GM19372 (cell line): ENCODE measurements around the gene JPT1.

Source experiments
- ATAC-seq: cut with Tn5 transposase; IDR thresholded peaks from one replicate; pipeline ENCODE4 v1.9.1; 2021; ENCODE audit warnings: mild to moderate bottlenecking, low read depth, moderate library complexity; ENCODE audit not compliant: unreplicated experiment

The JPT1 gene

DNA sequence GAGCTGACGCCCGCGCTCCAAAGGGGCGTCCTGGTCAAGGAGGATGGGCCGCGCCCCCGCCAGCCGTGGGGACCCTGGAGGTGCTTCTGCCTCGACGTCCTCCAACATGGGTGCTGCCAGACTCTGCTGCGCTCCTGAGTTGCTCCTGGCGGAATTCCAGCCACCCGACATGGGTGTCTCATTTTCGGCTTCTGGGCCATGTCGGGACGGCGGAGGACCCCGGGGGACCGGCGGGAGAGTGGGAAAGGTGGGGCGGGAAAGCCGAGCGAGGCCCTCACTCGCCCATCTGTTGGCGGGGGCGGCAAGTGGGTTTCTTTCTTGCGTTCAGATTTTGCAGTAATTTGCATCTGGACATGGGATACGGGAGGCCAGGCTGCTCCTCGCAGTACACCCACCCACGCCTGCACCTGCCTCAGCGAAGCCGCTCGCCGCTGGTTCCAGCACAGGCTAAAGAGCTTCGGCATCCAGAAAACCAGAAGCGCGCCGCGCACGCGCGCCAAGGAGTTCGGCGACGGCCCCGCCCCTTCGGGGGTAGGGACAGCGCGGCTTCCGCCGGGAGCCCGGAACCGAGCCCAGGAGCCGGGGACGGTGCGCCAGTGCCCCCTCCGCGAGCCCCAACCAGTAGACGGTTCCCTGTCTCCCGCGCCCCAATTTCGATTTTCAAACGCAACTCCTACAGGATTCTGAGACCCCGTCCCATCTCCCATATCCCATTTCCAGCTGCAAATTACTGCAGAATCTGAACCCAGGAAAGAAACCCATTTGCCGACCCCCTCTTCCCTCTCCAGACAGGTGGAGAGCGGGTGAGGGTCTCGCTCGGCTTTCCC is 44.7 kb downstream of the JPT1 start, which contains the start of gene ARMC7:
Gene ARMC7 (plus strand): TSS at position 563 of the 827 bp plus-strand sequence. CDS start 320 bp downstream, outside the sequence.
- peak; percentile 69 for ATAC-seq

DNA sequence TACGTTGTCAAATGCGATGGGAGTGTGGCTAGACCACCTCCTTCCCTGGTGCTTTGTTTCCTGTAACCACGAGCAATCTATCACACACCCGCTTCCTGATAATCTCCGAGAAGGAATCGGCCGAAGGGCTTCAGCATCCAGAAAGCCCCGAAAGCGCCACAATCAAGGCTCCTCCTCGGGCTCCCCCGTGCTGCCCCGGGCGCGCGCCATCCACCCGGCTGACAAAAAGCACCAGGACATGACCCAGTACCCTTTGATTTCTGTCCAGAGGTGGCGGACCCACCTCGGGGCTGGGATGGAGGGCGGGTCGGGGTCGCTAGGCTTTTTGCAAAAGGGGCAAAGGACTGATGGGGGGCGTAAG is 45.3 kb downstream of the JPT1 start:
- no peak for ATAC-seq

DNA sequence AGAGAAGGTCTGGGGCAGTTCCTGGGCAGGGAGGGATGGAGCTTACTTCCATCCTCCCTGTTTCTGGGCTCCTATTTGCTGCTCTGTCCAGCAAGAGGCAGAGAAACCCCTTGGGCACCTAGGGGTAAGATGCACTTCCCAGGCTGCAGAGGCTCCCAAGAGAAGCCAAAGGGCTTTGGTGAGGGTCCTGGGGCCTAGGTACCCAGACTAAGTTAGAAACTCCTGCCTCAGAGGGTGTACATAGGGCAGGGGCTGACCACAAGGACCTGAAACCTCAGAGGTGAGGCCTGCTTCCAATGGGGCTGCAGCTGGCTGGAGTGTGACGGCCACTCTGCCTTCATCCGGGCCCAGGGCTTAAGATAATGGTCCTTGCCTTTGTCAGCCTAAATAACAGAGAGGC is 46.1 kb downstream of the JPT1 start:
- no peak for ATAC-seq

DNA sequence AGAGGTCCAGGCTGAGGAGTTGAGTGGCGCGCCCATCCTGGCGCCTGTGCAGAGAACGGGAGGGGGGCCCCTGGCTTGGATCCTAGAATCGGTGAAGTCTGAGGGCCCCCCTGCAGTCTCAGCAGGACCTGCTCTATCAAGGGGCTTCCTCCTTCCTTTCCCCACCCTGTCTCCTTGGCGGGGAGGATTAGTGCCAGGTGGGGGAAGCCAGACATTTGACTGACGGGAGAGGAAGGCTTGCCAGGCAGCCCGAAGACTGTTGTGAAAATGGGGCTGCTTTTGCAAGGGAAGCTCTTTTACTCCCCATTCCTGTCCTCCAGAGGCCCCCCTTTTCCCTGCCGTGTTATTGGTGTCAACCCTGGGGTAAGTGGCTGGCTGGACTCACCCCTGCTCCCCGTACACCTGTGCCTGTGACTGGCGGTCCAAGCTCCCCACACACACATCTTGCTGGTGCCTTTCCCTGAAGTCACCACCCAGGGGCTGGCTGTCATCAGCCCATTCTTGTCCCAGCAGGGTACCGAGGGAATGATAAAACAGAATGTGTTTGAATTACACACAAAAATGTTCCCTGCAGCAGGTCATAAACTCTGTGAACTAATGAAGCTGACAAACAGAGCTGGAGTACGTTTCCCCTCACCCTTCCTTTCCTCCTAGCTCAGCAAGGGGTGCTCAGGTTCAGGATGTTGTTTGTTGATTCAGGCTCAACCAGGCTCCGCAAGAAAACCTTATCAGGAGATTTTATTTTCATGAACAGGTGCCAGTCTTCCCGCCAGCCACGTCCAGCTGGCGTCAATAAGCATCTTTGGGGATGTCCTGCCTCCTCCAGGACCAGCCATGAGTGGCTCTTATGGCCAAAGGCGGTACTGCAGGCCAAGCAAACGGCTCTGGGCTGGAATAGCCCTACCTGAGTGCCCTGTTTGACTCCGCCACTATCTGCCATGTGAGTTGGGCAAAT is 48.9 kb downstream of the JPT1 start:
- no peak for ATAC-seq

GRCh38 chr17:75103601-75104554 is 50.4 kb downstream of the JPT1 start:
- no peak for ATAC-seq

DNA sequence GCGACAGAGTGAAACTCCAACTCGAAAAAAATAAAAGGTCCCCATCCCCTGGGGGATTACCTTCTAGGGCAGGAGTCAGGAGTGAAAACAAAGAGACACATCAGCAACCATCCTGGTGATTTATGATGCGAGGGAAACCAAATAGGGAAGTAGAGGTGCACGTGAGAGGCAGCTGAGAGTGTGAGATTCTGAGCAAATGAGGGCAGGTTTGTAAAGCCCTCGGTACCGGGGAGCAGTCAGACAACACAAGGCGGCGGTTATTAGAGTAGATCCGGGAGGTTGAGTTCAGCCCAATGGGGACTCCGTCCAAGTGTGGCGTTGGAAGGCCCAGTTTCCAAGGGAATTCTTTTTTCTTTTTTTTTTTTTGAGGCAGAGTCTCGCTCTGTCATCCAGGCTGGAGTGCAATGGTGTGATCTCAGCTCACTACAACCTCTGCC is 51.9 kb downstream of the JPT1 start:
- ATAC-seq: no peak

DNA sequence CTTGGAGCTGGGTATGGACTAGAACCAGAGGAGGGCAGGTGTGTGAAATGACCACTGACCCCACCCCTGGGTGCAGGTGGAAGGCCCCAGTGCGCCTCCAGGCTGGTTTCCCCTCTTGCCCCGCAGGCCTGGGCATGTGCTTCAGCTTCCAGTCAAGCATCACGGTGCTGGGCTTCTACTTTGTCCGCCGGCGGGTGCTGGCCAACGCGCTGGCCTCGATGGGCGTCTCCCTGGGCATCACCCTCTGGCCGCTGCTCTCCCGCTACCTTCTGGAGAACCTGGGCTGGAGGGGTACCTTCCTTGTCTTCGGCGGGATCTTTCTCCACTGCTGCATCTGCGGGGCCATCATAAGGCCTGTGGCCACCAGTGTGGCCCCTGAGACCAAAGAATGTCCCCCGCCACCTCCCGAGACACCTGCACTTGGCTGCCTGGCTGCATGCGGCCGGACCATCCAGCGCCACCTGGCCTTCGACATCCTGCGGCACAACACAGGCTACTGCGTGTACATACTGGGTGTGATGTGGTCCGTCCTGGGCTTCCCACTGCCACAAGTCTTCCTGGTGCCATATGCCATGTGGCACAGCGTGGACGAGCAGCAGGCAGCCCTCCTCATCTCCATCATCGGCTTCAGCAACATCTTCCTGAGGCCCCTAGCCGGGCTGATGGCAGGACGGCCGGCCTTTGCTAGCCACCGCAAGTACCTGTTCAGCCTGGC is 54.3 kb downstream of the JPT1 start:
- no peak for ATAC-seq

GRCh38 chr17:75098861-75099260 is 55.5 kb downstream of the JPT1 start:
- ATAC-seq: no peak

DNA sequence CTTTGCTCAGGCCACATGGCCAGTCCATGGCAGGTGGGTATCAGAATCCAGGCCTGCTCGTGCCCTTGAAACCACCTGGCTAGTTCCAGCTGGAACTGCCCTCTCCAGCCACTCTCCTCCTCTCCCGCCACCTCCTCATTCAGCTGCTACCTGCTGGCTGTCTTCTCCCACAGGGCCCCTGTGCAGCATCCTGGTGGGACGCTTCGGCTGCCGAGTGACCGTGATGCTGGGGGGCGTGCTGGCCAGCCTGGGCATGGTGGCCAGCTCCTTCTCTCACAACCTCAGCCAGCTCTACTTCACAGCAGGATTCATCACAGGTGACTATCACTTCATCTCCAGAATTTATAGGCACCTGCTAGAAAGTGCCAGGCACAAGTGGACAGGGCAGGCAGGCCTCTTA is 56.4 kb downstream of the JPT1 start:
- ATAC-seq: no peak

DNA sequence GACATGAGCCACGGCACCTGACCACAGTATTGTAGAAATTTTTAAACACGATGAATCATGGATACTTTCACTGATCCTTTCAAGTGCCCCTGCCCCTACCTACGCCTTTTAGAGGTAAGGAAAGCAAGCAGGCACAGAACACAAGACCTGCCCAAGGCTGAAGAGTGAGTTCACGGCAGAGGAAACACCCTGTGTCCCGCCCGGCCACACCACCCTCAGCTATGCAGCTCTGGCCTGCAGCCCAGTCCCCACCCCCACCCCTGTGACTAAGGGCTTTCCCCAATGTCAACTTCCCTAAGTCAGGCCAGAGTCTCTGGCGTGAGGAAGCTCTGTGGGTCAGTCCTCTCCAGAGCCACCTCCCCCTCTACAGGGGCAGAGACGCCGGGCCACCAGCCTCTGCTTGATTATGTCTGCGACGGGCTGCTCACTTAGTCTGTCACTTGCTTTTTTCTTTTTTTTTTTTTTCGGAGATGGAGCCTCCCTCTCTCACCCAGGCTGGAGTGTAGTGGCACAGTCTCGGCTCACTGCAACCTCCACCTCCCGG is 58.2 kb downstream of the JPT1 start:
- ATAC-seq: no peak

DNA sequence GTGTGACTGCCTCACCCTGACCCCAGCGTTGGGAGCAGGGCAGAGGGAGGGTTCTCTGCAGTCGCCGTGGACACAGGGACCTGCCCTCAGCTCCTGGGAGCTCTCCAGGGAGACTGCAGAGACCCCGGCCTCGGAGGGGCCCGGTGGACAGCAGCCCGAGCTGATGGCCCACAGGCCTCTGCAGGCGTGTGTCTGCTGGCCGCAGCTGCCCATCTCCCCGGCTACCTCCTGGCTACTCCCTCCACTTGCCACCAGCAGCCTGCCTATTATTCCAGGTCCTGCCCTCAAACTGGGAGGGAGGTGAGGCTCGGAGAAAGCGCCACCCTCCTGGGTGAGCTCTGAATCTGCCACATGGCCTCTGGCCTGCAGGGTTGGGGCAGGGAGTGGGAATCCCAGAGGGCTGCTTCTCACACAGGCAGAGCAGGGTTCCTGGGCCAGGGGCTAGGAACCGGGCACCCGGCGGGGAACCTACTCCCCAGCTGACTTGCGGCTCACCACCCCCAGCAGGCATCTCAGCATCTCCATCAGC is 59.4 kb downstream of the JPT1 start:
- ATAC-seq: no peak

GRCh38 chr17:75093548-75094158 is 60.7 kb downstream of the JPT1 start:
- ATAC-seq: no peak

GRCh38 chr17:75091855-75092327 is 62.4 kb downstream of the JPT1 start:
- no peak for ATAC-seq

DNA sequence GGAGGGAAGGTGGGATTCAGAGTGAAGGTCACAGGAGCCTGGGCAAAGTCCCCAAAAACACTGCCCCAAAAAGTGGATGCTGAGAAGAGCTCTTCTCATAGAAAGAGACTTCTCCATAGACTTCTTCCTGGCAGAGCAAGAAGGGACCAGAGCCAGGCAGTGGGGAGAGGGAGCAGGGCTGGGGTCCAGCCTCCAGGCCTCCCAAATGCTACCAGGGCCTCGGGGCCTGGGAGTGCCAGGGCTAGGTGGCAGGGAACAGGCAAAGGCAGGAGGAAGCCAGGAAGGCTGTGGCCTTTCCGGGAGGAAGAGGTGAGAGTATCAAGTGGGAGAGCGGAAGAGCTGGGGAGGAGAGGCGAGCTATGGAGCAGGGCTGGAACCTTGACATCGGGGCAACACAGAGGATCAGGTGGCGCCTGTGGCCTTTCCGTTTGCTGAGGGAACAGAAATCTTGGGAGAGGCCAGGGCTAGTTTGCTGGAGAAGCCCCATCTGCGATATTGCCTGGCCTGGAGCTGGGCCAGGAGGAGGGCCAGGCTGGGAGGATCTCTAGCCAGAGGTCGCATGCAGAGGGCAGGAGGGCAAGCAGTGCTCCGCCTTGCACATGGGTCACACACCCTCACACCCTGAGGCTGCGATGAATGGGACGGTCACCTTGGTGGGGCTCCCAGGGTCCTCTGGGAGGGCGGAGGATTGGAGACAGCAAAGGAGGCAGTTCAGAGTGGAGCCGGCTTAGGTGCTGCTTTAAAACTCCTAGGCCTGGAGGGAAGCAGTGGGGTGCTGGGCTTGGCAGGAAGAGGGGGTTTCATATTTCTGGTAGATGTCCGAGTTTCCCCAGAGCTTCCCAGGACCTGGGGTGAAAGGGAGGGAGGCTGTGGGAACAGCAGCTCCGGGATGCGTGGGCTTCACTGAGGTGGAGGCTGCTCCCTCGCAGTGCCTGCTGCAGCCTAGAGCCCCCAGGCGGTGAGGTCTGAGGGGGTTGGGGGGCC is 63.1 kb downstream of the JPT1 start:
- no peak for ATAC-seq

DNA sequence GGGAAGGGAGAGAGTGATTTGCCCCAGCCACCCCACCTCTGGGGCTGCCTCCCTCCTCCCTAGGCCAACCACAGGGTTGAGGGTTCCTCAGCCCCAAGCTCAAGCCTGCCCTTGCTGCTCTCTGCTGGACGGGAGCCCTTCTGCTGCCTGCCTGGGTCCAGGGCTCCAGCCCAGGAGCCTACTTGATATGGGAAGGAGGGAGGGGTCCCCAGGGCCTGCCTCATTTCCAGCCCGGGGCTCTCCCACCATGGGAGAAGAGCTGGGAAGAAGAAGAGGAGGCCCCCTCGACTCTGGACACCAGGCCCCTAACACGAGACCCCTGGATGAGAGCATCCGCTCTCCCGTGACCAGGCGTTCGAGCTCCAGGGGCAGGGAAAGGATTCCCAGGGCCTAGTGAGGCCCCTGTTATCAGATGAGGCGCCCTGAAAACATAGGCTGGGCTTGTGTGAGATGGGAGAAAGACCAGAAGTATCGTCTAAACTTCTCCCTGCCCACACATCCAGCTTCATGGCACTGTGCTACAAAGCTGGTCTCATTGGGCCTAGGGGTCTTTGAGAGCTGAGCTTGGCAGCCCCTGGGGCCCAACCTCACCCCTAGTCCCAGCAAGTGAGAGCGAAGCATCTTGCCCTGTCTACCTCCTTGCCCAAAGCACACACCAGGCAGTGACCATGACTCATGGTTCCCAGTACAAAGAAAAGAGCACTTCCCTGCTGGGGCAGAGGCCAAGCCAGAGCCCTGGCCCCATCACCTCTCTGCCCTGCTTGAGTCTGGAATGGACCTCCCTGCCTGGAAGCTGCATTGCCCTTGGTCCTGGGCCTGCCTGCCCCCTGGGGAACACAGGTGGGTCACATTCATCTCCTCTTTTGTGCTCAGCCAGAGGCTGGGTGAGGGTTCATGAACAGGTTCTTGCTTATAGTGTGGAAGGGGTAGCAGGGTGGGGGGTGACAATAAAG is 65.6 kb downstream of the JPT1 start:
- no peak for ATAC-seq
